Ammon's horn (tissue), 1 donor: ENCODE results near the gene NLRC4.
"Not testable (repeated sequence)": the region's sequence is repeated elsewhere in the genome, so short reads cannot be mapped to it uniquely, and the experiment has no call there.

Experiments used
- DNase-seq: peaks from one replicate; pipeline ENCODE4 v3.0.0-alpha.2; 2016; ENCODE audit warnings: low spot score

NLRC4 gene

GRCh38 chr2:32242331-32242730 lies 22.4 kb downstream of the NLRC4 start:
- no peak for DNase-seq

GRCh38 chr2:32237996-32238395 lies 26.7 kb downstream of the NLRC4 start:
- no peak for DNase-seq

GRCh38 chr2:32237488-32237887 lies 27.2 kb downstream of the NLRC4 start:
- no peak for DNase-seq

- DNase-seq, result no peak
Observed at GRCh38 chr2:32235315-32235714, 29.4 kb downstream of the NLRC4 start.

GRCh38 chr2:32231959-32232358 lies 32.7 kb downstream of the NLRC4 start:
- DNase-seq, result no peak

- no peak for DNase-seq
Observed at GRCh38 chr2:32229635-32230034, 35.1 kb downstream of the NLRC4 start.

GRCh38 chr2:32228181-32228580 lies 36.5 kb downstream of the NLRC4 start:
- no peak for DNase-seq

- no peak for DNase-seq
Observed at GRCh38 chr2:32227492-32227891, 37.2 kb downstream of the NLRC4 start.

- DNase-seq, result no peak
Observed at GRCh38 chr2:32222966-32223365, 41.7 kb downstream of the NLRC4 start.

- DNase-seq, result no peak
Observed at GRCh38 chr2:32220445-32220844, 44.2 kb downstream of the NLRC4 start.

- no peak for DNase-seq
Observed at GRCh38 chr2:32212295-32212694, 52.4 kb downstream of the NLRC4 start.

GRCh38 chr2:32210767-32211408 lies 53.8 kb downstream of the NLRC4 start:
- DNase-seq, result no peak

- not testable (repeated sequence) for DNase-seq
Observed at GRCh38 chr2:32203428-32203827, 61.3 kb downstream of the NLRC4 start.

- no peak for DNase-seq
Observed at GRCh38 chr2:32200814-32201213, 63.9 kb downstream of the NLRC4 start.

- no peak for DNase-seq
Observed at GRCh38 chr2:32192418-32192817, 72.3 kb downstream of the NLRC4 start.

GRCh38 chr2:32189011-32189410 lies 75.7 kb downstream of the NLRC4 start:
- no peak for DNase-seq

- no peak for DNase-seq
Observed at GRCh38 chr2:32182667-32183066, 82.0 kb downstream of the NLRC4 start.
